ENCODE measurements around the gene AHCTF1.

Gene AHCTF1

GRCh38 chr1:246797597-246797996, 134.2 kb downstream of the AHCTF1 start:
- no peaks in the 10 kb centered on the region for H3K9me3 ChIP-seq (ENCODE audit: low read length)
- no peak overlapping the region for H3K4me3 ChIP-seq (ENCODE audit: low read length)
- no peak overlapping the region for H2AFZ ChIP-seq (ENCODE audit: low read depth, low read length)
- no peaks in the 10 kb centered on the region for H3K27me3 ChIP-seq (ENCODE audit: insufficient read depth, low read length)
- peaks cover 20% of the 10 kb centered on the region for H3K4me1 ChIP-seq (ENCODE audit: insufficient read depth, low read length)
- no peaks in the 10 kb centered on the region for H3K36me3 ChIP-seq (ENCODE audit: insufficient read depth, low read length)

- no peaks in the 10 kb centered on the region for H3K9me3 ChIP-seq (ENCODE audit: low read length)
- no peaks in the 10 kb centered on the region for H3K36me3 ChIP-seq (ENCODE audit: insufficient read depth, low read length)
- peaks cover 20% of the 10 kb centered on the region for H3K4me1 ChIP-seq (ENCODE audit: insufficient read depth, low read length)
- H2AFZ ChIP-seq (ENCODE audit: low read depth, low read length) = no peak overlapping the region
- no peak overlapping the region for H3K4me3 ChIP-seq (ENCODE audit: low read length)
- no peaks in the 10 kb centered on the region for H3K27me3 ChIP-seq (ENCODE audit: insufficient read depth, low read length)
Observed at GRCh38 chr1:246797157-246797556, 134.6 kb downstream of the AHCTF1 start.

GRCh38 chr1:246795906-246796694, 135.6 kb downstream of the AHCTF1 start:
- Histone ChIP-seq H3K4me1 (ENCODE audit: insufficient read depth, low read length) (peaks cover 20% of the 10 kb centered on the region), H3K4me3 (ENCODE audit: low read length) (no peak overlapping the region), H3K9me3 (ENCODE audit: low read length) (no peaks in the 10 kb centered on the region), H3K27me3 (ENCODE audit: insufficient read depth, low read length) (no peaks in the 10 kb centered on the region), H3K36me3 (ENCODE audit: insufficient read depth, low read length) (no peaks in the 10 kb centered on the region), H2AFZ (ENCODE audit: low read depth, low read length) (no peak overlapping the region)

- no peak overlapping the region for H2AFZ ChIP-seq (ENCODE audit: low read depth, low read length)
- H3K4me1 ChIP-seq (ENCODE audit: insufficient read depth, low read length) = peaks cover 20% of the 10 kb centered on the region
- no peak overlapping the region for H3K4me3 ChIP-seq (ENCODE audit: low read length)
- no peaks in the 10 kb centered on the region for H3K27me3 ChIP-seq (ENCODE audit: insufficient read depth, low read length)
- H3K36me3 ChIP-seq (ENCODE audit: insufficient read depth, low read length) = no peaks in the 10 kb centered on the region
- H3K9me3 ChIP-seq (ENCODE audit: low read length) = no peaks in the 10 kb centered on the region
Observed at GRCh38 chr1:246794828-246795671, 136.7 kb downstream of the AHCTF1 start.

- no peak overlapping the region for H2AFZ ChIP-seq (ENCODE audit: low read depth, low read length)
- no peaks in the 10 kb centered on the region for H3K9me3 ChIP-seq (ENCODE audit: low read length)
- H3K4me3 ChIP-seq (ENCODE audit: low read length) = no peak overlapping the region
- H3K4me1 ChIP-seq (ENCODE audit: insufficient read depth, low read length) = peaks cover 16% of the 10 kb centered on the region
- no peaks in the 10 kb centered on the region for H3K27me3 ChIP-seq (ENCODE audit: insufficient read depth, low read length)
- H3K36me3 ChIP-seq (ENCODE audit: insufficient read depth, low read length) = no peaks in the 10 kb centered on the region
Observed at GRCh38 chr1:246794048-246794827, 137.5 kb downstream of the AHCTF1 start.

- Histone ChIP-seq H3K27me3 (ENCODE audit: insufficient read depth, low read length) (no peaks in the 10 kb centered on the region), H3K9me3 (ENCODE audit: low read length) (no peaks in the 10 kb centered on the region), H2AFZ (ENCODE audit: low read depth, low read length) (no peak overlapping the region), H3K4me3 (ENCODE audit: low read length) (no peak overlapping the region), H3K36me3 (ENCODE audit: insufficient read depth, low read length) (no peaks in the 10 kb centered on the region), H3K4me1 (ENCODE audit: insufficient read depth, low read length) (peaks cover 8% of the 10 kb centered on the region)
Observed at GRCh38 chr1:246793356-246793896, 138.3 kb downstream of the AHCTF1 start.

GRCh38 chr1:246792603-246793002, 139.1 kb downstream of the AHCTF1 start:
- H3K4me1 ChIP-seq (ENCODE audit: insufficient read depth, low read length) = peaks cover 5% of the 10 kb centered on the region
- H3K36me3 ChIP-seq (ENCODE audit: insufficient read depth, low read length) = no peaks in the 10 kb centered on the region
- H3K27me3 ChIP-seq (ENCODE audit: insufficient read depth, low read length) = no peaks in the 10 kb centered on the region
- no peak overlapping the region for H2AFZ ChIP-seq (ENCODE audit: low read depth, low read length)
- no peaks in the 10 kb centered on the region for H3K9me3 ChIP-seq (ENCODE audit: low read length)
- no peak overlapping the region for H3K4me3 ChIP-seq (ENCODE audit: low read length)

- Histone ChIP-seq H2AFZ (ENCODE audit: low read depth, low read length) (no peak overlapping the region), H3K9me3 (ENCODE audit: low read length) (no peaks in the 10 kb centered on the region), H3K36me3 (ENCODE audit: insufficient read depth, low read length) (no peaks in the 10 kb centered on the region), H3K27me3 (ENCODE audit: insufficient read depth, low read length) (no peaks in the 10 kb centered on the region), H3K4me1 (ENCODE audit: insufficient read depth, low read length) (peaks cover 5% of the 10 kb centered on the region), H3K4me3 (ENCODE audit: low read length) (no peak overlapping the region)
Observed at GRCh38 chr1:246791303-246791918, 140.3 kb downstream of the AHCTF1 start.

- peaks cover under 1% of the 10 kb centered on the region for H3K9me3 ChIP-seq (ENCODE audit: low read length)
- H3K27me3 ChIP-seq (ENCODE audit: insufficient read depth, low read length) = no peaks in the 10 kb centered on the region
- no peaks in the 10 kb centered on the region for H3K36me3 ChIP-seq (ENCODE audit: insufficient read depth, low read length)
- no peak overlapping the region for H2AFZ ChIP-seq (ENCODE audit: low read depth, low read length)
- no peak overlapping the region for H3K4me3 ChIP-seq (ENCODE audit: low read length)
- peaks cover 5% of the 10 kb centered on the region for H3K4me1 ChIP-seq (ENCODE audit: insufficient read depth, low read length)
Observed at GRCh38 chr1:246790833-246791232, 140.9 kb downstream of the AHCTF1 start.

- H2AFZ ChIP-seq (ENCODE audit: low read depth, low read length) = no peak overlapping the region
- H3K27me3 ChIP-seq (ENCODE audit: insufficient read depth, low read length) = no peaks in the 10 kb centered on the region
- H3K9me3 ChIP-seq (ENCODE audit: low read length) = peaks cover 5% of the 10 kb centered on the region
- H3K4me3 ChIP-seq (ENCODE audit: low read length) = no peak overlapping the region
- no peaks in the 10 kb centered on the region for H3K36me3 ChIP-seq (ENCODE audit: insufficient read depth, low read length)
- H3K4me1 ChIP-seq (ENCODE audit: insufficient read depth, low read length) = peaks cover 5% of the 10 kb centered on the region
Observed at GRCh38 chr1:246790364-246790763, 141.4 kb downstream of the AHCTF1 start.

GRCh38 chr1:246789454-246790339, 142.1 kb downstream of the AHCTF1 start:
- Histone ChIP-seq H2AFZ (ENCODE audit: low read depth, low read length) (no peak overlapping the region), H3K4me1 (ENCODE audit: insufficient read depth, low read length) (peaks cover 5% of the 10 kb centered on the region), H3K36me3 (ENCODE audit: insufficient read depth, low read length) (no peaks in the 10 kb centered on the region), H3K9me3 (ENCODE audit: low read length) (peaks cover 5% of the 10 kb centered on the region), H3K4me3 (ENCODE audit: low read length) (no peak overlapping the region), H3K27me3 (ENCODE audit: insufficient read depth, low read length) (no peaks in the 10 kb centered on the region)
